ENCODE data around the gene TNS3.

TNS3 gene

DNA sequence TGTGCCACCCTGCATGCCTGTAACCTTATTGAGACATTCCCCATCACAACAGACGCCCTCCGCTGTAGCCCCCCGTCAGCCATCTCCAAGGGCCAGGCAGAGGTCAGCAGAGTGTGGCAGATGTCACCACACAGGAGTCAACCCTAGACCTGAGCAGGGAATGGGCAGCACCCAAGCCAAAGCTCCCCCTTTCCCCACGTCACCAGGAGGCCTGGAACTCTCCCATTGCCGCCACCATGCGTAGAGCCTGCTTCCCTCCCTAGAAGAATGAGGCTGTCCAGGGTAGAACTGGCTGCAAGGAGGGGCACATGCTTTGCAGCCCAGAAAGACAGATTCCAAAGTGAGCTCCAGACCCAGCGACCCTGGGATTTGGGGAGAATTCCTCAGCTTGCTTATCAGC is 342.9 kb downstream of the TNS3 start:
- TF ChIP-seq, protein P1, sequence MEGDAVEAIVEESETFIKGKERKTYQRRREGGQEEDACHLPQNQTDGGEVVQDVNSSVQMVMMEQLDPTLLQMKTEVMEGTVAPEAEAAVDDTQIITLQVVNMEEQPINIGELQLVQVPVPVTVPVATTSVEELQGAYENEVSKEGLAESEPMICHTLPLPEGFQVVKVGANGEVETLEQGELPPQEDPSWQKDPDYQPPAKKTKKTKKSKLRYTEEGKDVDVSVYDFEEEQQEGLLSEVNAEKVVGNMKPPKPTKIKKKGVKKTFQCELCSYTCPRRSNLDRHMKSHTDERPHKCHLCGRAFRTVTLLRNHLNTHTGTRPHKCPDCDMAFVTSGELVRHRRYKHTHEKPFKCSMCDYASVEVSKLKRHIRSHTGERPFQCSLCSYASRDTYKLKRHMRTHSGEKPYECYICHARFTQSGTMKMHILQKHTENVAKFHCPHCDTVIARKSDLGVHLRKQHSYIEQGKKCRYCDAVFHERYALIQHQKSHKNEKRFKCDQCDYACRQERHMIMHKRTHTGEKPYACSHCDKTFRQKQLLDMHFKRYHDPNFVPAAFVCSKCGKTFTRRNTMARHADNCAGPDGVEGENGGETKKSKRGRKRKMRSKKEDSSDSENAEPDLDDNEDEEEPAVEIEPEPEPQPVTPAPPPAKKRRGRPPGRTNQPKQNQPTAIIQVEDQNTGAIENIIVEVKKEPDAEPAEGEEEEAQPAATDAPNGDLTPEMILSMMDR (IDR thresholded peaks at IDR 0.05; ENCODE audit: borderline replicate concordance, insufficient read depth, low read depth, low read length), result no peak
- H3K4me3 ChIP-seq (ENCODE audit: low read depth, low read length), result no peak overlapping the region

DNA sequence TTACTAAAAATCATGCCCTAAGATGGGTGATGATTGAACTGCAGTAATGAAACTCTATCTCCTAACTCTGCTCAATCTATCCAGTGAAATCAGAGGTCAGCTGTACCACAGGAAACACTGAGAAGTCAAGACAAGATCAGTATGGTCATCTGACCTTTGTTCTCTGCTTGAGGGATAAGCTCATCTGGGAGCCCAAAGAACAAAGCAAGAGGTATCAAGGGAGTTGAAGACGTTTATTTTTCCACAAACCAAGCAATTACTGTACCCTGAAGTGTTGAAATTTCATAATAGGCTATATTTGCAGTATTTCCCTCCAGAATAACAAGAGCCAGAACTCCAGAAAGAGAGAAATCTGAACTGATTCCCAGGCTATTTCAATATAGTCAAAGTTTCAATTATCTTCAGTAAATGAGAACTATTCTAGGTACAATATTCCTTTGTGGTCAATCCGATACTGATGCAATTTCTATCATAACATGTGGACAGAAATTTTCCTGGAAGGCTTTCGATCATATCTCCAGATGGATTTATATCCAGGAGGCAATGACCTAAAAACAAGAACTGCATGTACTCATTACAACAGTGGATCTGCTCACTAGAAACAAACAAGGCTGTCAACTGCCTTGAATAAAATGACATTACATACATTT is 345.3 kb downstream of the TNS3 start:
- TF ChIP-seq, protein P1 (IDR thresholded peaks at IDR 0.05; ENCODE audit: borderline replicate concordance, insufficient read depth, low read depth, low read length), result no peak
- H3K4me3 ChIP-seq (ENCODE audit: low read depth, low read length), result no peak overlapping the region

GRCh38 chr7:47233996-47234395 is 347.9 kb downstream of the TNS3 start:
- H3K4me3 ChIP-seq (ENCODE audit: low read depth, low read length), result no peak overlapping the region
- TF ChIP-seq, protein P1 (IDR thresholded peaks at IDR 0.05; ENCODE audit: borderline replicate concordance, insufficient read depth, low read depth, low read length), result no peak

DNA sequence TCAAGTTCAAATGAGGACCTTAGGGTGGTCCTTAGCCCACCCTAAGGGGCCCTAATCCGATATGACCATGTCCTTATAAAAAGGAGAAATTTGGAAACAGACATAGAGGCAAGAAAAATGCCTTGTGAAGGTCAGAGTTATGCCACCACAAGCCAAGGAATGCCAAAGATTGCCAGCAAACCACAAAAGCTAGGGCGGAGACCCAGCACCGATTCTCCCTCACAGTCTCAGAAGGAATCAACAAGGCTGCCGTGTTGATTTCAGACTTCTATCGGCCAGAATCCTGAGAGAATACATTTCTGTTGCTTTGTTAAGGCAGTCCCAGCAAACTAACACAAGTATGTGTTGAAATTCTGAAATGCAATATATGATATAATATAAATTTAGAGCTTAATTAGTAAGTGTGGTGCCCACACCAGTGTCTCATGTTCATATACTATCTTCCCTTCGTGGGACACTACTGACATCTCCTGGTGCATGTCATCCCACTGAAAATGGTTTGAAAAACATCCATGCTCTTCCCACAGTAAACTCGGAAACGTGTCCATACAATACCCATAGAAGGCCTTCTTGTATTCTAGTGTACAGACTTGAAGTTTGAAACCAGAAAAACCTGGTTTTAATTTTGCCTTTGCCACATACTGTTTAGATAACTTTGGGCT is 349.0 kb downstream of the TNS3 start:
- no peak overlapping the region for H3K4me3 ChIP-seq (ENCODE audit: low read depth, low read length)
- TF ChIP-seq, protein P1 (IDR thresholded peaks at IDR 0.05; ENCODE audit: borderline replicate concordance, insufficient read depth, low read depth, low read length), result no peak

DNA sequence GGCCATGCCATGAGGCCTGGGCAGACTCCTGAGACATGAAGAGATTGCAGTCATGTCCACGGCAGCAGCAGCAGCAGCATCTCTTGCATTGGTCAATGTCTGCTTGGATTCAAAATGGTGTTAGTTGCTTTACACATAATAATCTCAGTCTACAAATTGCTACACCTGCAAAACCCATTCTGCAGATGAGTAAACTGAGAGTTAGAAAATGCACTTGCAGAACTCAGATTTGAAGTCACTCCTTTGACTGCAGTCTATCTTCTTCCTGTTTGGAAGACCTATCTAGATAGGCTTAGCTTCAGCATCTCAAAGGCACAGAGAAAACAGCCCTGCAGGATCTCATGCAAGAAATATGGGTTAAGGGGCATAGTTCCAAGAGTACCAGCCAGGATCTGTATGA is 350.3 kb downstream of the TNS3 start:
- H3K4me3 ChIP-seq (ENCODE audit: low read depth, low read length), result no peak overlapping the region
- TF ChIP-seq, protein P1 (IDR thresholded peaks at IDR 0.05; ENCODE audit: borderline replicate concordance, insufficient read depth, low read depth, low read length), result no peak

DNA sequence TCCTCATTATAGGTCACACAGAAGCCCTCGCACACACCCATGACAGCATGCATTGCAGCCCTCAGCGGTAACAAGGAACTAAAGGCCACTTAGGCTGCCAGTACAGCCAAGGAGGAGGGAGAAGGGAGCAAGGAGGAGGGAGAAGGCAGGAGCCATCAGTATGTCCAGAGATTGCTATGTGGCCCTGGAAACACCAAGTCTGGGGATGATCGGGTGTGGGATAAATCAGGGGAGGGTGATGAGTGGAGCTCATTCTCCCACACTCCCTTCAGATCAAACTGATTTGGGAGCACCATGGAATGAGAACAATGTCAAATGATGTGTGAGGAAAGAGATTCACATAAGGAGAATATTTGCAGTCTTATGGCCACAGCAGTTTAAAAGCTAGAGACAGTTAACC is 350.9 kb downstream of the TNS3 start:
- TF ChIP-seq, protein P1 (IDR thresholded peaks at IDR 0.05; ENCODE audit: borderline replicate concordance, insufficient read depth, low read depth, low read length), result no peak
- no peak overlapping the region for H3K4me3 ChIP-seq (ENCODE audit: low read depth, low read length)

Data from GM12875 (cell line).